Right lung (tissue), 10 donors: ENCODE measurements around the gene TNFRSF1B. TPM values are rescaled to one million over a fixed set of nuclear protein-coding genes. Genes with fewer than 3 reads are reported as not detected.
A peak's percentile ranks its signal among the peaks of the same experiment; 100 is the strongest.

Source experiments
- DNase-seq, 2 donors: peaks; one replicate each; pipeline ENCODE4 v3.0.0-alpha.2; 2013
- long read RNA-seq, 8 donors: transcript quantifications; one replicate each; lab custom pipeline, GENCODE V29; 2026
- polyA plus RNA-seq, 5 donors: library from polyadenylated mRNA; unstranded; fragments of 120-200 nt; gene quantifications; one replicate each; pipeline versions ENCODE4 v1.2.1 to v1.2.3, GENCODE V29; 2013; ENCODE audit warnings: inconsistent platforms in 1 of 5, low replicate concordance in 1 of 5; ENCODE audit not compliant: insufficient read length in 5 of 5, insufficient read depth in 1 of 5

The TNFRSF1B gene
- polyA plus RNA-seq = 10 to 100 TPM; 12.4 to 22.8 (median 16.5) TPM
- long read RNA-seq, donor 1, partial matches to known transcripts = 11 of 13 reads
- long read RNA-seq, donor 1, other reads (novel, unspliced or antisense) = 0 of 13 reads
- long read RNA-seq, donor 2, partial matches to known transcripts = 0 of 1 reads
- long read RNA-seq, donor 2, other reads (novel, unspliced or antisense) = 0 of 1 reads
- long read RNA-seq, donor 3, partial matches to known transcripts = 0 of 1 reads
- long read RNA-seq, donor 3, other reads (novel, unspliced or antisense) = 0 of 1 reads
- long read RNA-seq, donor 4, partial matches to known transcripts = 5 of 5 reads
- long read RNA-seq, donor 4, other reads (novel, unspliced or antisense) = 0 of 5 reads
- long read RNA-seq, donor 5, partial matches to known transcripts = 6 of 8 reads
- long read RNA-seq, donor 5, other reads (novel, unspliced or antisense) = 0 of 8 reads
- long read RNA-seq, donor 6, transcript TNFRSF1B-201 (10 exons, 3,683 nt) = major isoform, 5 of 17 reads
- long read RNA-seq, donor 6, partial matches to known transcripts = 12 of 17 reads
- long read RNA-seq, donor 6, other reads (novel, unspliced or antisense) = 0 of 17 reads
- long read RNA-seq, donor 7, transcript TNFRSF1B-201 (10 exons, 3,683 nt) = major isoform, 5 of 5 reads
- long read RNA-seq, donor 7, partial matches to known transcripts = 0 of 5 reads
- long read RNA-seq, donor 7, other reads (novel, unspliced or antisense) = 0 of 5 reads
- long read RNA-seq, donor 8, partial matches to known transcripts = 0 of 2 reads
- long read RNA-seq, donor 8, other reads (novel, unspliced or antisense) = 0 of 2 reads

DNA sequence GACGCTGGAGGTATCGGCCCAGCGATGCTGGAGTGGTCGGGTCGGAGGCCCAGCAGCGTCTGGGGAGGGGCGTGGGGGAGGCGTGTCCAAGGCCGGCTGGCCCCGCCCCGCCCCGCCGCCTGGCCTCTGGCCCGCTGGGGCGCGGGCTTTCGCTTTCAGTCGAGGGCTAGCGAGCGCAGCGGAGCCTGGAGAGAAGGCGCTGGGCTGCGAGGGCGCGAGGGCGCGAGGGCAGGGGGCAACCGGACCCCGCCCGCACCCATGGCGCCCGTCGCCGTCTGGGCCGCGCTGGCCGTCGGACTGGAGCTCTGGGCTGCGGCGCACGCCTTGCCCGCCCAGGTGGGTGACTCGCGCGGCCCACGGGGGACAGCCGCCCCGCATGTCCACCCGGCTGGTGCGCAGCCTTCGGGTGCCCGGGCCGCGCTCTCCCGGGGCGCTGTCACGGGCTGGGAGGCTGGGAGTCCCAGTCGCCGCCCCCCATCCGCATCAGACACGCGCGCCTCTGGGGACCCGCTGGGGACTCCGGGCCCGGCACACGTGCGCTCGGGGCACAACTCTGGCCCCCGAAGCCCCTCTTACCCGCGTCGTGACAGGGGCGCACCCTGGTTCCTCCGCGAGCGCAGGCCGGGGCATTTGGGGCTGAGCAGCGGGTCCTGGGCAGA is at the start of gene TNFRSF1B:
TSS of gene TNFRSF1B (plus strand) at position 158 of the 659 bp plus-strand sequence. CDS start at position 259, 101 bp downstream.
- no peak for DNase-seq

- no peak for DNase-seq
Measured at GRCh38 chr1:12121212-12122003, 45.4 kb upstream of the TNFRSF1B start.

DNA sequence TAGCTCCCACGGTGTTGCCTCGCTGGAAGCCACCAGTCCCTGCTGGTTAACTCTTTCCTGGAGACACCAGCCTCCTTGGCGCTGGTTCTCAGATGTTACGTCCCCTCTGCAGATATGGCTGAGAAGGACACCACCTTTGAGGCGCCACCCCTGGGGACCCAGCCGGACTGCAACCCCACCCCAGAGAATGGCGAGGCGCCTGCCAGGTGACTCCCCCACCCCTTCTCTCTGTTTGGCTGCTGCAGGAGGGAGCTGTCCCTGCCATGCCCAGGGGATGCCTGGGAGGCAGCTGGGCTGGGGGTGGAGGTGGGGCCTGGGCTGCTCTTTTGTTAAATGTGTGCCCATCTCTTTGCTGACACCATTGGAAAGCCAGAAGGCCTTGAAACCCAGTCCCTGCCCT is 43.6 kb upstream of the TNFRSF1B start:
- DNase-seq = no peak

GRCh38 chr1:12124693-12125421 is 41.9 kb upstream of the TNFRSF1B start:
- DNase-seq = peak; percentile 67 to 79

DNA sequence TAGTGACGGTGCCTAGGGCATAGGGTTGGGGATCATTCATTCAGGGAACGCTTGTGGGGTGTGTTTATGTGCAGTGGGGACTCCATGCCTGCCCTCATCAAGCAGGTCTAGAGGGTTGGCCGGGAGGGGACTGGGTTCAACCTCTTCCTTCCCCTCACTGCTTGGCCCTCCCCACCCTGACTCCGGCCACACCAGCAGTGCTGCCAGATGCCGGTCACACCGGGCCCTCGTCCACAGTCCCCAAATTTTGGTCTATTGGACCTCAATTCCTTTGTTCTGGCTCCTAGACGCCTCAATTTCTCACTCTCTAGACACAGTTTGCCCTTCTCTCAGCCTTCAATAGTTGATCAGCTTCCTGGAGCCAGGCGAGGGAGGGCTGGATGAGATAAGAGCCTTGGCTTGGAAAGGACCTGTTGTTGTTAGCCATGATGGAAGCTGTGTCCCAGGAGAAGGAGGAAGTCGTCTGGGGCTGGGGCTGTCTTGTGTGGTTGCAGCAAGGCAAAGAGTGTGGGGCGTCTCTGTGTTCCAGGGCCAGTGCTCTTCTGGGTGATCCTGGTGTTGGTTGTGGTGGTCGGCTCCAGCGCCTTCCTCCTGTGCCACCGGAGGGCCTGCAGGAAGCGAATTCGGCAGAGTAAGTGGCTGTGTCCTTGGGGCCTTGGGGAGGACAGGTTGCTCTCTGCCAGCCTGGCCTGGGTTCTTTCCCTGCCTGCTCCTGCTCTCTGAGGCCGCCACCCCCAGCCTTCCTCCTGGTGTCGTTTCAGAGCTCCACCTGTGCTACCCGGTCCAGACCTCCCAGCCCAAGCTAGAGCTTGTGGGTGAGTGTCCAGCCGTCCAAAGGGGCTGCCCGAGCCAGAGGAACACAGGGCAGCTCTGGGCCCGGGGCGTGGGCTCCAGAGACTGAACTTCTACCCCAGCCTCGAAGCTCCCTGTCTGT is 41.1 kb upstream of the TNFRSF1B start:
- DNase-seq = no peak

GRCh38 chr1:12126781-12127180 is 40.0 kb upstream of the TNFRSF1B start:
- no peak for DNase-seq

- DNase-seq = no peak
Measured at GRCh38 chr1:12127206-12127810, 39.5 kb upstream of the TNFRSF1B start.

DNA sequence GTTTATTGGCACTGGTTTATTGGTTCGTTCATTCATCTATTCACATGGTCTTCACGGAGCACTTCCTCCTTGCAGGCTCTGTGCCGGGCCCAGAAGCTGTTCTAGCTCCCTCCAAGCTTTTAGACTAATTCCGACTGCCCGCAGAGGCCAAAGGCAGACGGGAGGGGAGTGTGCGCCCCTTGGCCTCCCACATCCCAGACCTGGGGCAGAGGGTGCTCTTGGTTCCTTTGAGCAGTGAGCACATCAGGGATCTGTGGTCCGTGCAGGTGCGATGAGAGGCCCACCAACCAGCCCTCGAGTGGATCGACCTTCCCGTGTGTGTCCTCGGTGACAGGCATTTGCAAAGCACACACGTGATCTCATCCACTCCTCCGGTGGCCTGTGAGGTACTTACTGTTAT is 38.7 kb upstream of the TNFRSF1B start:
- no peak for DNase-seq

GRCh38 chr1:12129624-12130023 is 37.2 kb upstream of the TNFRSF1B start:
- no peak for DNase-seq

GRCh38 chr1:12130466-12131130 is 36.2 kb upstream of the TNFRSF1B start:
- DNase-seq = no peak

GRCh38 chr1:12132078-12132477 is 34.7 kb upstream of the TNFRSF1B start:
- no peak for DNase-seq

- DNase-seq = no peak
Measured at GRCh38 chr1:12134716-12135115, 32.1 kb upstream of the TNFRSF1B start.

- DNase-seq = no peak
Measured at GRCh38 chr1:12135612-12136011, 31.2 kb upstream of the TNFRSF1B start.

- no peak for DNase-seq
Measured at GRCh38 chr1:12136916-12137610, 29.7 kb upstream of the TNFRSF1B start.

DNA sequence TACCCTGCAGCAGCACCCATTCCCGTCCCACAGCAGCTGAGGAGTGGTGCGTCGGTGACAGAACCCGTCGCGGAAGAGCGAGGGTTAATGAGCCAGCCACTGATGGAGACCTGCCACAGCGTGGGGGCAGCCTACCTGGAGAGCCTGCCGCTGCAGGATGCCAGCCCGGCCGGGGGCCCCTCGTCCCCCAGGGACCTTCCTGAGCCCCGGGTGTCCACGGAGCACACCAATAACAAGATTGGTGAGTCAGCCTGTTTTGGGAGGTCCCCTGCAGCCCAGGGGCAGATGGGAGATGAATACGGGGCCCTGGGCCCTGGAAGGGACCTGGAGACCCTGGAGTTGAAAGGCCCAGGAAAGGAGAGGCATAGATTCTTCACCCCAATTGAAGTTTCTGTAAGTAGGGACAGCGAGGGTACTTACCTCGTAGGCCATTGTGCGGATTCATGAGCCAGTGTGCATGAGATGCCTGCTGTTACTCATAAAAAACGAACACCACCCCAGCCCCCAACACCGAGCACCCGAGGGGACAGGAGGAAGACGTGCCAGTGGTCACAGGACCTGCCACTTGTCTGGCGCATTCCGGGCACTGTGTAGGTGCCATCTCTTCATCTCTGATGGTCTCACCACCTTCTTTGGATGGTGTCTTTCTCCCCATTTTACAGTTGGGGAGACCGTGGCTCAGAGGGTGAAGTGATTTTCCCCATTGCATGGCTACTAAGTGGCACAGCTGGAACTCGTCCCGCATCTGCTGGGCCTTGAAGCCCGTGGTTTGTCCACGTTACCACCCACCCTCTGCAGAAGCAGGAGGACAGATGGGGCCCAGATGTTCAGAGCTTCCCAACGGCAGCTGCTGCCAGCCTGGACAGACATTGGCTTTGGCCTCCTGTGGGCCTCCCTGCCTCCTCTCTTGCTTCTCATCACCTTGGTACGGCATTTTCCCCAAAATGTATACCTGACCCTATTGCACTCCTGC is 28.3 kb upstream of the TNFRSF1B start:
- DNase-seq = no peak

GRCh38 chr1:12140016-12140415 is 26.8 kb upstream of the TNFRSF1B start:
- DNase-seq = no peak
